Stimulated activated CD4-positive, alpha-beta T cell treated with anti-CD3 and anti-CD28 coated beads, Interleukin-4, amount 100 ng/mL, for 4 hours (primary cell): ENCODE measurements around the gene AQP3.
"Not testable (repeated sequence)": the region's sequence is repeated elsewhere in the genome, so short reads cannot be mapped to it uniquely, and the experiment has no call there.

Experiments used
- DNase-seq, 2 experiments: peaks; one replicate each; pipeline ENCODE4 v3.0.0-alpha.2; 2020

The AQP3 gene

DNA sequence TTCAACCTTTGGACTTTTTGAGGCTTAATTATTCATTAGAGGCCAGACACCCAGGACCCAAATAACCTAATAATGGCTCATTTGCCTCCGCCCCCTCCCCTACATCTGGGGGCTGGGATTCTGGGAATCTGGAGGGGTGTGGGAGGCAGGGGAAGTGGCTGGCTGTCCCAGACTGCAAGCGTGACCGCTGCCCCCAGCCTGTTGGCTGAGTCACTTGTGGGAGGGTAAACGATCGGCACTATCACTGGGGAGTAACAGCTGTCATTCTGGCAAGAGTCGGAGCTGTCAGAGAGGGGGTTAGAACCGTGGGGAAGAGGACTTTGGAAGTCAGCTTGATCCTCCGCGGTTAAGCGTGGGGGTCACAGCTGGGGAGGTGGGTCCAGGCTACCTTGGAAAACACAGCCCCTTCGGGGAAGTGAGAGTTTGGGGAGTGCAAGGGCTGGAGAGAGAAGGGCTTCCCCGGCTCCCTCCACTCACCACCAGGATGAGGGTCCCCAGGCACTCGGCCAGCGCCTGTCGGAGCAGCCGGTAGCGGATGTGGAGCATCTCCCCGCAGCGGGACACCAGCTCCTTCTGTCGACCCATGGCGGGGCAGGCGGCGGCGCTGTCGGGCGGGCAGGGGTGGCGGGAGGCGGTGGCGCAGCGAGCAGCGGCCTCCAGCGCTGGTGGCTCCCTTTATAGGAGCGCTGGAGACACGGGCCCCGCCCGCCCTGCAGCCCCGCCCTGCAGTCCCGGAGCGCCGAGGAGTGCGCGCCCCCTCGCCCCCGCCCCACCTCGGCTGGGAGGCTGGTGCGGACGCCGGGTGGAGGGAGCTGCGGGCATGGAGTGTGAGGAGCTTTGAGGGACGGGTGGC is at the start of gene AQP3:
Gene AQP3, minus strand, starts transcription at position 648 of the 853 bp plus-strand sequence. Its CDS starts 63 bp downstream, at position 585.
- DNase-seq = peak; percentile 64 to 71

- DNase-seq = not testable (repeated sequence)
These were observed 46.4 kb upstream of the AQP3 start for GRCh38 chr9:33493819-33494218.

DNA sequence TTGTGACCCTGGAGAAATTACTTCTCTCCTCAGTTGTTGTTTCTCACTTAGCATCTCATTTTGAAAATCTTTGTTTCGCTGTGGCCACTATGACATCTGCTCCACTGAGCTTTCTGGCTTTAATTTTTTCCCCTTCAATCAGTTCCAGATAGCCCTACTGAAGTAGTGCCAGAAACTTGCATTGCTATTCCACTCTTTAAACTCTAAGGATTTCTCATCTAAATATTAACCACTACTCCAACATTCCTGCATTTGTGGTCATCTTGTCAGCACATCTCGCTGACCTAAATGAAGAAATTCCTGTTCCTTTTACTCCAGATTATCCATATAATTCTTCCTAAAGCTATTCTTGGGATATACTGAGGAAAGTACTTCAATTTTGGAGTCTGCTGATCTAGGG is 41.7 kb upstream of the AQP3 start:
- DNase-seq = no peak

DNA sequence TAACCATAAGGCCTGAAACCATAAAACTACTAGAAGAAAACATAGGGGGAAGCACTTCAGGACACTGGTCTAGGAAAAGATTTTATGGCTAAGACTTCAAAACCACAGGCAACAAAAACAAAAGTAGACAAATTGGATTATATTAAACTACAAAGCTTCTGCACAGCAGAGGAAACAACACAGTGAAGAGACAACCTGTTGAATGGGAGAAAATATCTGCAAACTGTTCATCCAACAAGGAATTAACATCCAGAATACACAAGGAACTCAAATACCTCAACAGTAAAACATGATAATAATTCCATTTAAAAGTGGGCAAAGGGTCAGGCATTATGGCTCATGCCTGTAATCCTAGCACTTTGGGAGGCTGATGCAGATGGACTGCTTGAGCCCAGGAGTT is 37.9 kb upstream of the AQP3 start:
- not testable (repeated sequence) for DNase-seq

- no peak for DNase-seq
These were observed 33.6 kb upstream of the AQP3 start for GRCh38 chr9:33480976-33481375.

- DNase-seq = no peak
These were observed 32.7 kb upstream of the AQP3 start for GRCh38 chr9:33480106-33480505.

DNA sequence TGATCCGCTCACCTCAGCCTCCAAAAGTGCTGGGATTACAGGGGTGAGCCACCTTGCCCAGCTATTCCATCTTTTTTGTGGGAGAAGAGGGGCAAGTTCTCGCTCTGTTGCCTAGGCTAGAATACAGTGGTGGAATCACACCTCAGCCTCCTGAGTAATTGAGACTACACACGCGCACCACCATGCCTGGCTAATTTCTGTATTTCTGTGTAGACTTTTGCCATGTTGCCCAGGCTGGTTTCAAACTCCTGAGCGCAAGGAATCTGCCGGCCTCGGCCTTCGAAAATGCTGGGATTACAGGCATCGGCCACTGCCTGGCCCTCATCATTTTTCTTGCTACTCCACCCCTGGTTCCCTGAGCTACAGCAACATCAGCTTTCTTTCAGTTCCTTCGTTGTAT is 29.1 kb upstream of the AQP3 start:
- no peak for DNase-seq

- DNase-seq = no peak
These were observed 28.0 kb upstream of the AQP3 start for GRCh38 chr9:33475357-33475756.

- peak; percentile 94 to 98 for DNase-seq
These were observed 26.4 kb upstream of the AQP3 start, which contains the start of gene NOL6 for GRCh38 chr9:33473643-33474352. TSS of gene NOL6 (minus strand) at chr9:33473924. CDS start at chr9:33473842, 82 bp downstream.

GRCh38 chr9:33472881-33473615 is 25.7 kb upstream of the AQP3 start:
- DNase-seq = no peak

- no peak for DNase-seq
These were observed 24.9 kb upstream of the AQP3 start for GRCh38 chr9:33472171-33472880.

- no peak for DNase-seq
These were observed 24.0 kb upstream of the AQP3 start for GRCh38 chr9:33471361-33471760.

- no peak for DNase-seq
These were observed 22.5 kb upstream of the AQP3 start for GRCh38 chr9:33469891-33470290.

DNA sequence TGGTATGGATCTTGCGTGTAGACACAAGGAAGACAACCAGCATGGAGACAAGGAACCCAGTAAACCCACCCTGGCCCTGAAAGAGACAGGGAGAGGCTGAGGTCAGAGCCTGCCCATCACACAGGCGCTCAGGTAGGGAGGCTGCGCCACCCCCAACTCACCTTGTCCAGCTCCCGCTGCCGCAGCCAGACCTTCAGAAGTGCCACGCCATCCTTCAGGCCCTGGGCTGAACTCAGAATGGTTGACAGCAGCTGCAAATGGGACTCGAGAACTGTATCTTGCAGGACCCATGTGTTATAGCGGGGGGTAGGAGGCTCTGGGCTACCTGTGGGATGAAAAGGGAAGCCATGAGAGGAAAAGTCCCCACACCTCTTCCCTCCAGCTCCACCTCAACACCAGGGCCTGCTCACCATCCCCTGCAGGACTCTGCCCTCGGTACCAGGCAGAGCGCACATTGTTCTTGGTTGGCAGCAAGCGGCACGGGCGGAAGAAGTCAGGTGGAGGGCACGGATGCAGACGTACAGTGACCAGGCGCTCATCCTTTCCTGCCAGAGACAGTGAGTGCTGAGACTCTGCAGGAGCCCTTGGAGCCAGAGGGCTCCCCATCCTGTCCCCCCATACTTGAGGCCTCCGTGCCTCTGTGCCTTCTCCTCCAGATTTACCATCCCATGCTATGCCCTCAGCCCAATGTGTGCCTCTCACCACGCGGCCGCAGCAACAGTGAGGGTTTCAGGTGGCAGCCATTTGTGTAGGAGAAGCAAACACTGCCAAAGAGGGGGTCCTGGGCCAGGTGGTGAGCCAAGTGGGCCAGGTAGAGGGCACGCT is 21.6 kb upstream of the AQP3 start:
- no peak for DNase-seq

DNA sequence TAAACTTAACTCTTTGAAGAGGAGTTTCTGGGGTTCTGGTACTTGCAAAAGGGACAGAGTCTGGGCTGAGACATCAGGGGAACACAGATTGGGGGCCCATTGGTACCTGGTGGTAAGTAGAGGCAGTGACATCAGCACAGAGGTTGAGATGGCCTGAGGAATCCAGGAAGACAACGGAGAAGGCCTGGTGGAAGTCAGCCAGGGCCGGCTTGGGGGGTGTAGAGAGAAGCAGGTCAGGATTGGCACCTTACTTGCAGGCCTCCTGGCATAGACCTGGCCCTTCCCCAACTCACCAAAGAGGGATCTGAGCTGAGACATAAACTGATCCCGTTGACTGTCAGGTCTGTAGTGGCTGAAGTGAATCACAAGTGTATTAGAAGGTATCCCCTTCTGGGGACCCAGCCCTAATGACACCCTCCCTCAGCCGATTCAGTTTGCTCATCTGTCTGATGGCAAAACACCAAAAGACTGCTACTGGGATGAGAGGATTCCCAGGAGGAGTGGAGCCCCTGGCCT is 20.9 kb upstream of the AQP3 start:
- DNase-seq = no peak

GRCh38 chr9:33467526-33467925 is 20.1 kb upstream of the AQP3 start:
- DNase-seq = no peak

DNA sequence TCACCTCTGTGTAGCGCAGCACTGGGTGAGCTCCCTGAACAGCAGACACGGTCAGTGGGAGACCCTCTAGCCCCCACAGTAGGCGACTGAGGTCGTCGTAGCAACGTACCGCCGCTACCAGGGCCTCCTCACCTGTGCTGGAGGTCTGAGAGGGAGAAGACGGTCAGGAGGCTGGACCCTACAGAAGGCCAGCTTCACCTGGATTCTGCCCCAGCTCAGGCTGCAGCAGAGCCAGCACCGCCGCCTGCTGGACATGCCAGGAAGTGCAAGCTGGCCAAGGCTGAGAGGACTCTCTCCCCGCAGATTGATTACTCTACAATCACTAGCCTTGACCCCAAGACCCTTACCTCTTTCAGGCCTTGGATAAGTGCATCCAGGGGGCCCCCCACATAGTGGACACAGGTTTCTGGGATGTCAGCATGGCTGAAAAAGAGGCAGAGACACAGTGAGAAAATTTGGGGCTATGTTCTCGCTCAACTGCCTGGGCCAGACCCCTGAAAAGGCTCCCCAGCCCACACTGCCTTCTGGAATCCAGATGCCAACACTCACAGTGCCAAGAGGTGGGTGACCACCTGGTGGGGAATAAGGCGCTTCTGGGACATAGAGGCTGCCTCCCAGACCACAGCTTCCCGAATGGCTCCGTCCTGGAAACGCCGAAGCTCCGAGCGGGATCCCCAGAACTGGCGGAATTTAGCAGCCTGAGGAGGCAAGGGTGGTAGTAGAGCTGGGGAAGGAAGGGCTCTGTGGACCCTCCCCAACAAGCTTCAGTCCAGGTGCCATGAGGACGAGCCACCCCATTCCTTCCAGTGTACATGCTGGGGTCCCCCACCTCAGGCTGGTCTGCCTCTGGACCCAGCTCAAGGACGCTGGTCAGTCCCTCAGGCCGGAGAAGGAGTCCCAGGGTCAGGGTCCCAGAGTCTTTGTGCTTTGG is 19.4 kb upstream of the AQP3 start:
- peak; percentile 52 to 68 for DNase-seq

GRCh38 chr9:33465596-33466564 is 18.5 kb upstream of the AQP3 start:
- no peak for DNase-seq

- no peak for DNase-seq
These were observed 17.7 kb upstream of the AQP3 start for GRCh38 chr9:33465096-33465495.
